Thyroid gland (tissue), 4 donors: ENCODE results near the gene EZR. TPM values are rescaled to one million over a fixed set of nuclear protein-coding genes. Genes with fewer than 3 reads are reported as not detected.

ENCODE experiments used
- DNase-seq, 2 donors: peaks; one replicate each; pipeline ENCODE4 v3.0.0-alpha.2; 2019
- H3K27ac ChIP-seq, 3 donors: fragments of 200-600 bp; sonication (generic); 1 replicate in 2 of 3; 2 replicates in 1 of 3; pipeline ENCODE4 v1.5.1; 2016 to 2019; ENCODE audit warnings: mild to moderate bottlenecking in 1 of 3, moderate library complexity in 1 of 3
- H3K27me3 ChIP-seq: fragments of 200-600 bp; sonication (generic); one replicate; pipeline ENCODE4 v1.5.1; 2019
- H3K36me3 ChIP-seq, 2 donors: fragments of 200-600 bp; sonication (generic); one replicate each; pipeline ENCODE4 v1.5.1; 2016 to 2019
- H3K4me1 ChIP-seq, 2 donors: fragments of 200-600 bp; sonication (generic); one replicate each; pipeline ENCODE4 v1.5.1; 2017 to 2019
- H3K4me3 ChIP-seq, 3 donors: fragments of 200-600 bp; sonication (generic); replicated peaks in 1 of 3; 1 replicate in 2 of 3; 2 replicates in 1 of 3; pipeline ENCODE4 v1.5.1; 2016; ENCODE audit warnings: mild to moderate bottlenecking in 1 of 3
- H3K9me3 ChIP-seq: fragments of 200-600 bp; sonication (generic); one replicate; pipeline ENCODE4 v1.5.1; 2017
- CTCF ChIP-seq, 6 experiments: fragments of 200-600 bp in 3 of 6; fragments of 450-650 bp in 3 of 6; sonication (generic) in 3 of 6; IDR thresholded peaks; one replicate each; pipeline ENCODE4 v1.5.1; 2016 to 2019; ENCODE audit warnings: antibody characterized with exemption in 6 of 6, mild to moderate bottlenecking in 2 of 6, inconsistent platforms in 1 of 6, moderate library complexity in 1 of 6
- POLR2A ChIP-seq, 2 donors: fragments of 450-650 bp; IDR thresholded peaks; one replicate each; pipeline ENCODE4 v1.6.1; 2017; ENCODE audit warnings: antibody characterized with exemption in 2 of 2, mild to moderate bottlenecking in 2 of 2, moderate library complexity in 1 of 2
- WGBS, 2 donors: methylation state at CpG; one replicate each; pipeline ENCODE4 v1.1.5; 2017; 5-methylcytosine and 5-hydroxymethylcytosine counted together
- intact Hi-C: fragments of 100-400 bp; cut with DNase I; formaldehyde crosslinking; loops from one replicate; pipeline ENCODE4 v1.15.1; 2023
- total RNA-seq, 4 donors: library from RNA; depleted of rRNA; stranded (reverse); fragments of >200 nt; gene quantifications; one replicate each; pipeline ENCODE4 v1.2.3, GENCODE V29; 2016

EZR gene
- total RNA-seq, 4 donors from 2014 or later: 221 to 412 (median 339) TPM

DNA sequence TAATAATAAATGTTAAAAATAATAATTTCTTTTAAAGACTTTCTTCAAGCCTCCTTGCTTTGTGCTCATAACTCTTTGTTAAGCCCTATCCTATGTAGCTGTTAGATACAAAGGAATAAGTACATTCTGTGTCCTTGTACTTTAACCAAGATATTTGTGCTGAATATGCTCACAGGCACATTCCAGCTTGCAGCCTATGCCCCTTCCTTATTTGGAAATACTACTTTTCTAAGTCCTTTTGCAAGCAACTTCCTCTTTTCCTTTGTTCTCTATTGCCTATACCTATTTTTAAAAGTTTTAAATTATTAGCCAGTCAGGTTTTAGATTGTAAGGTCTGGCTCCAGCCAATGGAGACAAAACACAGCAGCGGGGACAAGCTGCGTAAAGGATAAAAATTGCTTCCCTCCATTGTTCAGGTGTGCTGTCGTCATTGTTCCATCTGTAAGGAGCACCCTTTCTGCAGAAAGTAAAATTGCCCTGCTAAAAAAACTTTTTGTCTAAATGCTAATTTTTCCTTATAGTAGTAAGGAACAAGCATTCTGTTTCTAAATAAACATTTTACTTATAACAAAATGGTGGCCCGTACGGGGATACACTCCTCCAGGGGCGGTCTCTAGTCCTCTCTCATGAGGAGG, 89.1 kb downstream of the EZR start:
- intact Hi-C loops: no loop called here
- H3K36me3 ChIP-seq: no peaks in the 10 kb centered on the region
- H3K27me3 ChIP-seq: no peaks in the 10 kb centered on the region
- no peak overlapping the region for H3K27ac ChIP-seq
- TF ChIP-seq POLR2A (IDR thresholded peaks at IDR 0.05) (no peak), CTCF (IDR thresholded peaks at IDR 0.05) (no peak)
- no peak overlapping the region for H3K4me3 ChIP-seq
- WGBS, 2 donors: 98% methylated on average over 6 of the region's 6 CpGs
- no peak for DNase-seq
- no peaks in the 10 kb centered on the region for H3K9me3 ChIP-seq
- H3K4me1 ChIP-seq: peaks cover 3 to 9% of the 10 kb centered on the region in 2 donors

GRCh38 chr6:158725704-158726103, 93.5 kb downstream of the EZR start:
- TF ChIP-seq CTCF (IDR thresholded peaks at IDR 0.05): no peak
- TF ChIP-seq POLR2A (IDR thresholded peaks at IDR 0.05): no peak
- Histone ChIP-seq H3K9me3 (no peaks in the 10 kb centered on the region), H3K27me3 (no peaks in the 10 kb centered on the region), H3K4me3 (no peak overlapping the region), H3K4me1 (peaks cover 23 to 30% of the 10 kb centered on the region in 2 donors), H3K36me3 (no peaks in the 10 kb centered on the region), H3K27ac (no peak overlapping the region)
- intact Hi-C loops: no loop called here
- DNase-seq: no peak
- WGBS, 2 donors: 95 to 97% methylated on average over 8 of the region's 8 CpGs

GRCh38 chr6:158722176-158722729, 96.9 kb downstream of the EZR start:
- H3K4me1 ChIP-seq: peaks cover 20 to 31% of the 10 kb centered on the region in 2 donors
- TF ChIP-seq POLR2A (IDR thresholded peaks at IDR 0.05) (peak in 1 of 2 donors; percentile 20), CTCF (IDR thresholded peaks at IDR 0.05) (no peak)
- H3K27me3 ChIP-seq: no peaks in the 10 kb centered on the region
- no peaks in the 10 kb centered on the region for H3K9me3 ChIP-seq
- intact Hi-C loops: no loop called here
- peak overlapping the region; percentile 94 to 98 (median 96) for H3K27ac ChIP-seq
- peak; percentile 87 to 88 for DNase-seq
- no peaks in the 10 kb centered on the region for H3K36me3 ChIP-seq
- WGBS, 2 donors: 28 to 39% methylated on average over 5 of the region's 5 CpGs
- H3K4me3 ChIP-seq: no peak overlapping the region

- Histone ChIP-seq H3K27ac (peak overlapping the region; percentile 4 to 98 (median 64)), H3K4me1 (peaks cover 29 to 49% of the 10 kb centered on the region in 2 donors), H3K36me3 (no peaks in the 10 kb centered on the region), H3K27me3 (no peaks in the 10 kb centered on the region), H3K9me3 (no peaks in the 10 kb centered on the region), H3K4me3 (no peak overlapping the region)
- TF ChIP-seq POLR2A (IDR thresholded peaks at IDR 0.05) (no peak), CTCF (IDR thresholded peaks at IDR 0.05) (peak in 3 of 6 experiments; percentile 21 to 40 (median 37))
- DNase-seq: peak; percentile 45 to 50
- WGBS, 2 donors: 68 to 76% methylated on average over 13 of the region's 13 CpGs
- intact Hi-C loops: no loop called here
These were observed 100.6 kb downstream of the EZR start for GRCh38 chr6:158718461-158719046.
